H1 (cell line): ENCODE data around the gene CAMK2B. TPM values are rescaled to one million over a fixed set of nuclear protein-coding genes. Genes with fewer than 3 reads are reported as not detected.

Source experiments
- CTCF ChIA-PET: fragments of 300-600 bp; sonication (Branson Sonifier 250); formaldehyde crosslinking; loops from one replicate; lab custom pipeline; 2021; ENCODE audit not compliant: partially characterized antibody; lab: Charles Lee
- POLR2A ChIA-PET: fragments of 300-600 bp; sonication (Branson Sonifier 250); formaldehyde crosslinking; loops from one replicate; lab custom pipeline; 2021; ENCODE audit warnings: inconsistent platforms; ENCODE audit not compliant: partially characterized antibody; lab: Charles Lee
- DNase-seq, 2 experiments: peaks; one replicate each; pipeline versions ENCODE4 v3.0.0 to v3.0.0-alpha.2; 2010 to 2022; ENCODE audit warnings: low spot score in 2 of 2, low read depth in 1 of 2, mixed read lengths in 1 of 2
- FAIRE-seq: peaks from 2 replicates; lab custom pipeline; 2011; peaks lifted over from hg19 to GRCh38; lab: Jason Lieb, UNC
- H2AFZ ChIP-seq: 2 replicates; pipeline ENCODE4 v1.8.1; 2012; ENCODE audit warnings: low read length, inconsistent platforms
- H2AK5ac ChIP-seq: 2 replicates; pipeline ENCODE4 v1.6.1; 2013; ENCODE audit warnings: low read depth, low read length
- H2BK120ac ChIP-seq: replicated peaks from 2 replicates; pipeline ENCODE3; 2013; ENCODE audit warnings: low read depth, low read length, inconsistent platforms
- H2BK12ac ChIP-seq: 2 replicates; pipeline ENCODE4 v1.6.1; 2013; ENCODE audit warnings: low read depth, low read length
- H2BK15ac ChIP-seq: 2 replicates; pipeline ENCODE4 v1.6.1; 2013; ENCODE audit warnings: low read length
- H2BK20ac ChIP-seq: 2 replicates; pipeline ENCODE4 v1.6.1; 2013; ENCODE audit warnings: low read length
- H2BK5ac ChIP-seq: 2 replicates; pipeline ENCODE4 v1.6.1; 2013; ENCODE audit warnings: low read depth, low read length
- H3K14ac ChIP-seq: 2 replicates; pipeline ENCODE4 v1.6.1; 2013; ENCODE audit warnings: inconsistent platforms; ENCODE audit not compliant: insufficient read length
- H3K18ac ChIP-seq: 2 replicates; pipeline ENCODE4 v1.6.1; 2013; ENCODE audit warnings: low read length; ENCODE audit errors: extremely low read depth
- H3K23ac ChIP-seq: 2 replicates; pipeline ENCODE4 v1.6.1; 2013; ENCODE audit warnings: inconsistent platforms; ENCODE audit not compliant: insufficient read length
- H3K23me2 ChIP-seq: 2 replicates; pipeline ENCODE4 v1.6.1; 2013; ENCODE audit warnings: low read depth, low read length
- H3K27ac ChIP-seq: 2 replicates; pipeline ENCODE4 v1.6.1; 2011; ENCODE audit warnings: low read depth, low read length, inconsistent platforms
- H3K27me3 ChIP-seq, 4 experiments: replicated peaks in 1 of 4; 1 replicate in 1 of 4; 2 replicates in 3 of 4; pipeline versions ENCODE4 v1.6.1 to v1.8.1; 2011 to 2013; ENCODE audit warnings: low read length in 3 of 4, mild to moderate bottlenecking in 3 of 4, inconsistent platforms in 2 of 4, mixed read lengths in 2 of 4, moderate library complexity in 1 of 4; ENCODE audit not compliant: control insufficient read depth in 3 of 4, insufficient read depth in 3 of 4; ENCODE audit errors: extremely low read depth in 1 of 4
- H3K36me3 ChIP-seq, 4 experiments: 2 replicates each; pipeline versions ENCODE4 v1.6.1 to v1.8.1; 2011 to 2013; ENCODE audit warnings: mild to moderate bottlenecking in 4 of 4, low read length in 3 of 4, moderate library complexity in 2 of 4, control low read depth in 1 of 4, inconsistent platforms in 1 of 4; ENCODE audit not compliant: insufficient read depth in 4 of 4, control insufficient read depth in 2 of 4
- H3K4ac ChIP-seq: replicated peaks from 2 replicates; pipeline ENCODE3; 2013; ENCODE audit warnings: low read length, low read depth, mixed read lengths, inconsistent platforms; ENCODE audit not compliant: insufficient read length
- H3K4me1 ChIP-seq, 4 experiments: replicated peaks in 1 of 4; 1 replicate in 1 of 4; 2 replicates in 3 of 4; pipeline versions ENCODE4 v1.6.1 to v1.8.1; 2011 to 2013; ENCODE audit warnings: low read length in 3 of 4, inconsistent platforms in 2 of 4, mixed read lengths in 1 of 4; ENCODE audit not compliant: insufficient read depth in 4 of 4, control insufficient read depth in 3 of 4
- H3K4me2 ChIP-seq, 2 experiments: 2 replicates each; pipeline versions ENCODE4 v1.6.1 to v1.8.1; 2011 to 2013; ENCODE audit warnings: low read depth in 2 of 2, low read length in 2 of 2, control low read depth in 1 of 2, inconsistent platforms in 1 of 2, mild to moderate bottlenecking in 1 of 2; ENCODE audit not compliant: insufficient read depth in 1 of 2
- H3K4me3 ChIP-seq, 4 experiments: fragments of 200-600, 300-600 bp in 1 of 4; sonication (generic), shearing (Covaris generic), sonication (Bioruptor Twin) in 1 of 4; 2 replicates each; pipeline versions ENCODE4 v1.5.1 to v1.8.1; 2011 to 2016; ENCODE audit warnings: low read length in 4 of 4, low read depth in 3 of 4, control low read depth in 2 of 4, inconsistent platforms in 2 of 4, mild to moderate bottlenecking in 2 of 4, mixed read lengths in 1 of 4, moderate library complexity in 1 of 4; ENCODE audit not compliant: insufficient read depth in 2 of 4; ENCODE audit errors: extremely low read depth in 1 of 4
- H3K56ac ChIP-seq: replicated peaks from 2 replicates; pipeline ENCODE3; 2013; ENCODE audit warnings: low read depth, mild to moderate bottlenecking, mixed read lengths, low read length, inconsistent platforms; ENCODE audit not compliant: insufficient read length
- H3K79me1 ChIP-seq: 2 replicates; pipeline ENCODE4 v1.6.1; 2013; ENCODE audit warnings: low read depth, low read length, control low read depth
- H3K79me2 ChIP-seq, 2 experiments: 2 replicates each; pipeline versions ENCODE4 v1.6.1 to v1.8.1; 2012 to 2013; ENCODE audit warnings: low read length in 2 of 2, mild to moderate bottlenecking in 2 of 2, inconsistent platforms in 1 of 2; ENCODE audit not compliant: insufficient read depth in 2 of 2, control insufficient read depth in 1 of 2
- H3K9ac ChIP-seq, 4 experiments: replicated peaks in 1 of 4; 1 replicate in 1 of 4; 2 replicates in 3 of 4; pipeline versions ENCODE4 v1.6.1 to v1.8.1; 2011 to 2013; ENCODE audit warnings: low read depth in 3 of 4, low read length in 3 of 4, control low read depth in 2 of 4, mild to moderate bottlenecking in 2 of 4, moderate library complexity in 2 of 4, inconsistent platforms in 1 of 4; ENCODE audit errors: extremely low read depth in 1 of 4
- H3K9me3 ChIP-seq, 2 experiments: 2 replicates each; pipeline versions ENCODE4 v1.6.1 to v1.8.1; 2012 to 2013; ENCODE audit warnings: mild to moderate bottlenecking in 2 of 2, moderate library complexity in 2 of 2, control low read depth in 1 of 2, inconsistent platforms in 1 of 2, low read depth in 1 of 2, low read length in 1 of 2, mixed read lengths in 1 of 2; ENCODE audit not compliant: insufficient read depth in 2 of 2
- H4K20me1 ChIP-seq, 2 experiments: replicated peaks in 1 of 2; 2 replicates each; pipeline versions ENCODE3 to v1.8.1; 2011 to 2013; ENCODE audit warnings: inconsistent platforms in 2 of 2, low read length in 2 of 2, mild to moderate bottlenecking in 1 of 2; ENCODE audit not compliant: insufficient read depth in 2 of 2, control insufficient read depth in 1 of 2
- H4K5ac ChIP-seq: 2 replicates; pipeline ENCODE4 v1.6.1; 2013; ENCODE audit warnings: low read length, low read depth, mixed read lengths, inconsistent platforms; ENCODE audit not compliant: insufficient read length
- H4K8ac ChIP-seq: 2 replicates; pipeline ENCODE4 v1.8.0; 2013; ENCODE audit warnings: mild to moderate bottlenecking, moderate library complexity, low read length, inconsistent platforms; ENCODE audit not compliant: insufficient read depth; ENCODE audit errors: extremely low read depth
- H4K91ac ChIP-seq: replicated peaks from 2 replicates; pipeline ENCODE3; 2013; ENCODE audit warnings: low read length, mixed read lengths, inconsistent platforms; ENCODE audit not compliant: insufficient read length
- HDAC2 ChIP-seq, 2 experiments: fragments of 300-600 bp in 1 of 2; sonication (generic) in 1 of 2; IDR thresholded peaks; 2 replicates each; pipeline ENCODE4 v1.6.1; 2011 to 2012; ENCODE audit warnings: low read depth in 2 of 2, low read length in 2 of 2, mild to moderate bottlenecking in 2 of 2, moderate library complexity in 2 of 2, borderline replicate concordance in 1 of 2, inconsistent platforms in 1 of 2
- HDAC6 ChIP-seq: IDR thresholded peaks from one replicate; pipeline ENCODE4 v1.7.1; 2012; ENCODE audit warnings: low read depth, mild to moderate bottlenecking, inconsistent platforms, low read length, moderate library complexity
- JUN ChIP-seq: IDR thresholded peaks from 2 replicates; pipeline ENCODE4 v1.6.1; 2011; ENCODE audit warnings: low read depth, mild to moderate bottlenecking, improper control_type of control experiment, low read length
- NRF1 ChIP-seq: IDR thresholded peaks from 2 replicates; pipeline ENCODE4 v1.6.1; 2011; ENCODE audit warnings: mild to moderate bottlenecking, low read depth, low read length, improper control_type of control experiment
- WGBS, 2 experiments: shearing (Covaris generic) in 1 of 2; methylation state at CpG; one replicate each; pipeline versions ENCODE4 v1.1.6 to v1.1.7; 2013 to 2015; ENCODE audit warnings: low lambda C conversion rate in 2 of 2, mixed read lengths in 2 of 2, inconsistent platforms in 1 of 2, low coverage in 1 of 2, missing lambda C conversion rate in 1 of 2; ENCODE audit not compliant: insufficient replicate concordance in 2 of 2, insufficient coverage in 1 of 2, insufficient read length in 1 of 2; ENCODE audit errors: extremely low coverage in 1 of 2, missing lambda C conversion rate in 1 of 2; 5-methylcytosine and 5-hydroxymethylcytosine counted together
- polyA plus RNA-seq, 7 experiments: library from polyadenylated mRNA; depleted of rRNA in 3 of 7; stranded (reverse) in 5 of 7; unstranded in 2 of 7; fragments of >200 nt in 5 of 7; fragments of 200-250 nt in 2 of 7; gene quantifications; 1 replicate in 5 of 7; 2 replicates in 1 of 7; 4 replicates in 1 of 7; pipeline versions ENCODE4 v1.2.1 to v1.2.3, GENCODE V29; 2011 to 2013; ENCODE audit warnings: missing spikeins in 2 of 7, mixed read lengths in 2 of 7
- total RNA-seq: library from RNA; stranded (reverse); fragmentation: NEBNext Ultra II Directional; extraction: Animal tissue kit (Norgen Biotek cat#: 25700); gene quantifications from 2 replicates; pipeline ENCODE4 v1.2.1, GENCODE V29; 2021

Gene CAMK2B
- total and polyA plus RNA-seq, 2 of the 8 experiments (the other 6 are each of a cell fraction or from before 2014, with no cell fraction given), result 0.05 to 0.15 TPM

GRCh38 chr7:44292420-44292817 lies 33.0 kb downstream of the CAMK2B start:
- H2AK5ac ChIP-seq, result no peak overlapping the region
- no peaks in the 10 kb centered on the region for H3K79me1 ChIP-seq
- H4K8ac ChIP-seq, result no peak overlapping the region
- H2BK15ac ChIP-seq, result no peak overlapping the region
- POLR2A ChIA-PET, result interaction anchor here (0.7 kb wide), 1 partner anchor 18 kb away, joined by 3 read pairs; no protein-coding TSS in a partner anchor
- H3K27ac ChIP-seq, result no peak overlapping the region
- H4K91ac ChIP-seq, result no peak overlapping the region
- no peak overlapping the region for H4K5ac ChIP-seq
- FAIRE-seq (no peak), DNase-seq (no peak)
- 77% methylated on average over 1 of the region's 1 CpG; no CpG with 5 or more reads in 1 of the 2 experiments for WGBS, 2 experiments
- H3K9ac ChIP-seq, result no peak overlapping the region
- H3K9me3 ChIP-seq, result no peaks in the 10 kb centered on the region
- H3K23me2 ChIP-seq, result no peaks in the 10 kb centered on the region
- no peak overlapping the region for H3K23ac ChIP-seq
- no peak overlapping the region for H3K14ac ChIP-seq
- CTCF ChIA-PET, result interaction anchor here (2.2 kb wide), 1 partner anchor 52 kb away, joined by 6 read pairs; no protein-coding TSS in a partner anchor
- peaks cover 0 to 6% (median 0%) of the 10 kb centered on the region in 4 experiments; a peak in 2 of 7 replicates for H3K4me1 ChIP-seq
- no peaks in the 10 kb centered on the region for H3K36me3 ChIP-seq
- no peaks in the 10 kb centered on the region; a peak in 1 of 7 replicates for H3K27me3 ChIP-seq
- no peak overlapping the region for H3K56ac ChIP-seq
- no peaks in the 10 kb centered on the region for H3K79me2 ChIP-seq
- no peak overlapping the region for H3K4me3 ChIP-seq
- no peak overlapping the region for H2BK120ac ChIP-seq
- H2BK12ac ChIP-seq, result no peak overlapping the region
- no peak overlapping the region for H3K4ac ChIP-seq
- no peak overlapping the region for H2BK5ac ChIP-seq
- H3K18ac ChIP-seq, result no peak overlapping the region
- no peak overlapping the region for H3K4me2 ChIP-seq
- TF ChIP-seq JUN (no peak), HDAC2 (IDR thresholded peaks at IDR 0.05; ENCODE audit: borderline replicate concordance in 1 of 2, low read depth in 2 of 2, low read length in 2 of 2) (no peak), HDAC6 (no peak), NRF1 (no peak)
- no peak overlapping the region for H2AFZ ChIP-seq
- peaks cover 0 to 4% of the 10 kb centered on the region in 2 experiments for H4K20me1 ChIP-seq
- no peak overlapping the region for H2BK20ac ChIP-seq
